PC-3 (cell line): ENCODE results near the gene C1QL3.

ENCODE experiments used
- EZH2 ChIP-seq: fragments of 300-600 bp; sonication (generic); IDR thresholded peaks from one replicate; pipeline ENCODE4 v1.6.1; 2017; ENCODE audit warnings: antibody characterized with exemption, mild to moderate bottlenecking, low read length; ENCODE audit not compliant: unreplicated experiment
- EZH2phosphoT487 ChIP-seq: fragments of 300-600 bp; sonication (generic); IDR thresholded peaks from 2 replicates; pipeline ENCODE4 v1.6.1; 2018; ENCODE audit warnings: mild to moderate bottlenecking, antibody characterized with exemption, low read length, borderline replicate concordance
- TF ChIP-seq, protein P1 (sequence below): fragments of 300-600 bp; sonication (generic); conservative IDR thresholded peaks from 2 replicates; pipeline ENCODE4 v1.5.1; 2017; ENCODE audit warnings: antibody characterized with exemption, low read depth, mild to moderate bottlenecking, low read length

DNA sequence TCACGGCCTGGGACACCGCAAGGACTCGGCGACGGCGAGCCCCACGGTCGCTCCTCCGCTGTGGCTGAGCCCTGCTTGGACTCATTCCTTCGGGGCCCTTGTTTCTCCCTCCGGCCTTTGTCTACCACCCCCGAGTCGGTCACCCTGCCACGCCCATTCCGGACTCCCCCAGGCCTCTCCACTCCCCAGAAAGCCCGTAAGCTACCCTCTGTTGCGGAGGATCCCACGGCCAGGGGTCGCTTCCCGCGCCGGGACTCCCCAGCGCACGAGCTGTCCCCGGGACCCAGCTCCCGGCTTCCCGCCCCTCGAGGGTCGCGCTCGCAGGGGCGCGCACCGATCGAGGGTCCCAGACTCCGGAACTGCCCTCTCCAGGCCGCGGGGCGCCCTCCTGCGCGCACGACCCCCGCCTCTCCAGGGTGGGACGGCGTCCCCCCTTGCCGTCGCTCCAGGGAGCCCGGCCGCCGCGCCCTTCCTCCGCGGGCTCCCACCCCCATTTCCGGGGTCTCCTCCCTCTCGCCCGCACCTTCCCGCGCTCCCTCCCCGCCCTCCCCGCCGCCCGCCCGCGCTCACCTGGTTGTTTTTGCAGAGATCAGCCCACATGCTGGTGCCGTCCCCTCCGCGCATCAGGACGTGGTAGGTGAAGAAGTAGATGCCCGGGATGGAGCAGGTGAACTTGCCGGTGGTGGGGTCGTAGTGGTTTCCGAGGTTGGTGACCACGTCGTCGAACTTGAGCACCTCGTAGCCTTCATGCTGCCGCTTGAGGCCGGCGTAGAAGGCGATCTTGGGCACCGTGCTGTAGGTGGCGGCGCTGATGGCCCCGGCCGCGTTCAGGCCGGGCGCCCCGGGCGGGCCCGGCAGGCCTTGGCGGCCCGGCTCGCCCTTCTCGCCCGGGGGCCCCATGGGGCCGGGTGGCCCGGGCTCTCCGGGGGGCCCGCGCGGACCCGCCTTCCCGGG lies 1.5 kb downstream of the C1QL3 start:
- TF ChIP-seq, protein P1, sequence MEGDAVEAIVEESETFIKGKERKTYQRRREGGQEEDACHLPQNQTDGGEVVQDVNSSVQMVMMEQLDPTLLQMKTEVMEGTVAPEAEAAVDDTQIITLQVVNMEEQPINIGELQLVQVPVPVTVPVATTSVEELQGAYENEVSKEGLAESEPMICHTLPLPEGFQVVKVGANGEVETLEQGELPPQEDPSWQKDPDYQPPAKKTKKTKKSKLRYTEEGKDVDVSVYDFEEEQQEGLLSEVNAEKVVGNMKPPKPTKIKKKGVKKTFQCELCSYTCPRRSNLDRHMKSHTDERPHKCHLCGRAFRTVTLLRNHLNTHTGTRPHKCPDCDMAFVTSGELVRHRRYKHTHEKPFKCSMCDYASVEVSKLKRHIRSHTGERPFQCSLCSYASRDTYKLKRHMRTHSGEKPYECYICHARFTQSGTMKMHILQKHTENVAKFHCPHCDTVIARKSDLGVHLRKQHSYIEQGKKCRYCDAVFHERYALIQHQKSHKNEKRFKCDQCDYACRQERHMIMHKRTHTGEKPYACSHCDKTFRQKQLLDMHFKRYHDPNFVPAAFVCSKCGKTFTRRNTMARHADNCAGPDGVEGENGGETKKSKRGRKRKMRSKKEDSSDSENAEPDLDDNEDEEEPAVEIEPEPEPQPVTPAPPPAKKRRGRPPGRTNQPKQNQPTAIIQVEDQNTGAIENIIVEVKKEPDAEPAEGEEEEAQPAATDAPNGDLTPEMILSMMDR = no peak
- no peak for TF ChIP-seq EZH2
- TF ChIP-seq EZH2phosphoT487 = no peak
